ENCODE results near the gene SSC5D. TPM values are rescaled to one million over a fixed set of nuclear protein-coding genes. Genes with fewer than 3 reads are reported as not detected.

Gene SSC5D
- polyA plus RNA-seq, 2 donors = 0.92 to 1.0 TPM

DNA sequence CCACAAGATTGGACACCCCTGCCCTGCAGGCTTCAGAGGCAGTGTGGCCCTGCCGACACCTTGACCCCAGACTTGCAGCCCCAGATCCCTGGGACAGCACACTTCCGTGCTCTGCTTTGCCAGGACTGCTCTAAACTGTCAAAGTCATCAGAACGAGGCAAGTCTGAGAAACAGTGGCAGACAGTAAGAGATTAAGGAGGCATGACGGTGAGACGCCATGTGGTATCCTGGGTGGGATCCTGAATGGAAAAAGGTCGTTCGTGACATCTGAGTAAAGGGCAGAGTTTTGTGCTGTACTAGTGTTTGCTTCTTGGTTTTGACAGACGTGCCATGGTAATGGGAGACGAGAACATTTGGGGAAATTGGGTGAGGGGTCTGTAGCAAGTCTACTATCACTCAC, 78.6 kb downstream of the SSC5D start:
- WGBS, 2 donors = 37 to 41% methylated on average over 9 of the region's 9 CpGs
- no peaks in the 10 kb centered on the region for H3K9me3 ChIP-seq (ENCODE audit: control insufficient read depth in 2 of 2, insufficient read depth in 1 of 2, low read depth in 1 of 2, low read length in 1 of 2)
- H3K36me3 ChIP-seq (ENCODE audit: control insufficient read depth in 2 of 2, insufficient read depth in 2 of 2, low read length in 1 of 2) = no peaks in the 10 kb centered on the region
- H3K27me3 ChIP-seq (ENCODE audit: control insufficient read depth in 1 of 2, insufficient read depth in 2 of 2, low read length in 2 of 2) = peaks cover 0 to 3% of the 10 kb centered on the region in 2 donors
- no peaks in the 10 kb centered on the region for H3K4me1 ChIP-seq (ENCODE audit: control insufficient read depth in 2 of 2, insufficient read depth in 2 of 2, low read length in 1 of 2)
- no peak overlapping the region for H3K27ac ChIP-seq (ENCODE audit: low read depth in 2 of 2, low read length in 1 of 2)
- no peak overlapping the region for H3K4me3 ChIP-seq (ENCODE audit: low read depth in 1 of 2, low read length in 2 of 2)

DNA sequence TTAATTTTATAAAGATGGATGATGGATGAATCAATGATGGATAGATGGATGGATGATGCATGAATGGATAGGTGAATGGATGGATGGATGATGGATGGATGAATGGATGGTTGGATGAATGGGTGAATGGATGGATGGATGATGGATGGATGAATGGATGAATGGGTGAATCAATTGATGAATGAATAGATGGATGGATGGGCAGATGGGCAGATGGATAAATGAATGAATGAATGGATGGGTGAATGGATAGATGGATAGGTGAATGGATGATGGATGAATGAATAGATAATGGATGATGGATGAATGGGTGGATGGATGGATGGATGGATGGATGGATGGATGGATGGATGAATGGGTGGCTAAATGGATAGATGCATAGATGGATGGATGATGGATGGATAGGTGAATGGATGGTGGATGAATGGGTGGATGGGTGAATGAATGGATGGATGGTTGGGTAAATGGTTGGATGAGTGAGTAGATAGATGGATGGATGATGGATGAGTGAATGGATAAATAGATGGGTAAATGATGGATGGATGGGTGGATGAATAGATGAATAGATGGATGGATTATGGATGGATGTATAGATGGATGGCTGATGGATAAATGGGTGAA, 79.6 kb downstream of the SSC5D start:
- no peak overlapping the region for H3K27ac ChIP-seq (ENCODE audit: low read depth in 2 of 2, low read length in 1 of 2)

More for the DNA sequence above, 79.6 kb downstream of the SSC5D start:
- Histone ChIP-seq H3K36me3 (ENCODE audit: control insufficient read depth in 2 of 2, insufficient read depth in 2 of 2, low read length in 1 of 2) (no peaks in the 10 kb centered on the region), H3K9me3 (ENCODE audit: control insufficient read depth in 2 of 2, insufficient read depth in 1 of 2, low read depth in 1 of 2, low read length in 1 of 2) (no peaks in the 10 kb centered on the region), H3K27me3 (ENCODE audit: control insufficient read depth in 1 of 2, insufficient read depth in 2 of 2, low read length in 2 of 2) (peaks cover 0 to 3% of the 10 kb centered on the region in 2 donors), H3K4me1 (ENCODE audit: control insufficient read depth in 2 of 2, insufficient read depth in 2 of 2, low read length in 1 of 2) (no peaks in the 10 kb centered on the region), H3K4me3 (ENCODE audit: low read depth in 1 of 2, low read length in 2 of 2) (no peak overlapping the region)

Other genes with a start within 250 kb of the SSC5D start
- gene PPP6R1, start 229.4 kb upstream of the SSC5D start, polyA plus RNA-seq = 10 to 100 TPM; 29.8 to 30.6 TPM
- gene HSPBP1, start 208.3 kb upstream of the SSC5D start, polyA plus RNA-seq = 10 to 100 TPM; 30.9 to 44.9 TPM
- gene BRSK1, start 204.4 kb upstream of the SSC5D start, polyA plus RNA-seq = 1 to 10 TPM in 1 of 2 donors, under 1 TPM in 1; 0.96 to 1.0 TPM
- gene TMEM150B, start 163.1 kb upstream of the SSC5D start, polyA plus RNA-seq = under 1 TPM in 1 of 2 donors, not detected in 1; 0.12 TPM
- gene KMT5C, start 148.6 kb upstream of the SSC5D start, polyA plus RNA-seq = 1 to 10 TPM; 5.0 to 9.4 TPM
- under 1 TPM; 0.48 to 0.53 TPM for gene COX6B2, start 133.7 kb upstream of the SSC5D start, polyA plus RNA-seq
- not detected for gene GARIN5B, start 125.2 kb upstream of the SSC5D start, polyA plus RNA-seq
- gene IL11, start 118.0 kb upstream of the SSC5D start, polyA plus RNA-seq = under 1 TPM; 0.47 to 0.51 TPM
- gene TMEM190, start 111.6 kb upstream of the SSC5D start, polyA plus RNA-seq = not detected
- under 1 TPM; 0.49 to 0.98 TPM for gene TMEM238, start 104.1 kb upstream of the SSC5D start, polyA plus RNA-seq
- 1,000 to 10,000 TPM; 2,179 to 2,435 TPM for gene RPL28, start 102.5 kb upstream of the SSC5D start, polyA plus RNA-seq
- gene UBE2S, start 80.6 kb upstream of the SSC5D start, polyA plus RNA-seq = 10 to 100 TPM; 12.8 to 24.1 TPM
- under 1 TPM in 1 of 2 donors, not detected in 1; 0.01 TPM for gene SHISA7, start 45.1 kb upstream of the SSC5D start, polyA plus RNA-seq
- gene ISOC2, start 26.8 kb upstream of the SSC5D start, polyA plus RNA-seq = 10 to 100 TPM; 38.6 to 95.2 TPM
- gene C19orf85, start 23.7 kb upstream of the SSC5D start, polyA plus RNA-seq = under 1 TPM in 1 of 2 donors, not detected in 1; 0.04 TPM
- gene ZNF628, start 11.8 kb upstream of the SSC5D start, polyA plus RNA-seq = 1 to 10 TPM; 3.8 to 7.0 TPM
- gene NAT14, start 3.2 kb upstream of the SSC5D start, polyA plus RNA-seq = 1 to 10 TPM; 4.2 to 6.8 TPM
- gene SBK2, start 48.7 kb downstream of the SSC5D start, polyA plus RNA-seq = not detected
- under 1 TPM; 0.09 to 0.18 TPM for gene SBK3, start 57.1 kb downstream of the SSC5D start, polyA plus RNA-seq
- 1 to 10 TPM; 3.4 to 4.4 TPM for gene ZNF579, start 92.4 kb downstream of the SSC5D start, polyA plus RNA-seq
- gene FIZ1, start 111.1 kb downstream of the SSC5D start, polyA plus RNA-seq = 10 to 100 TPM in 1 of 2 donors, 1 to 10 TPM in 1; 7.2 to 10.9 TPM
- gene ZNF524, start 111.9 kb downstream of the SSC5D start, polyA plus RNA-seq = 10 to 100 TPM; 24.6 to 30.5 TPM
- 1 to 10 TPM; 4.3 to 5.9 TPM for gene ZNF865, start 117.2 kb downstream of the SSC5D start, polyA plus RNA-seq
- 1 to 10 TPM; 5.2 to 5.9 TPM for gene ZNF784, start 136.1 kb downstream of the SSC5D start, polyA plus RNA-seq
- gene ZNF580, start 152.6 kb downstream of the SSC5D start, polyA plus RNA-seq = 10 to 100 TPM; 12.8 to 14.2 TPM
- 10 to 100 TPM; 10.3 to 16.6 TPM for gene ZNF581, start 155.2 kb downstream of the SSC5D start, polyA plus RNA-seq
- gene CCDC106, start 159.8 kb downstream of the SSC5D start, polyA plus RNA-seq = 1 to 10 TPM; 5.6 to 9.1 TPM
- 100 to 1,000 TPM; 110 to 120 TPM for gene U2AF2, start 166.6 kb downstream of the SSC5D start, polyA plus RNA-seq
- 10 to 100 TPM; 79.1 to 83.0 TPM for gene EPN1, start 186.8 kb downstream of the SSC5D start, polyA plus RNA-seq
- gene NLRP9, start 250.0 kb downstream of the SSC5D start, polyA plus RNA-seq = not detected